Hepatocyte (in vitro differentiated cells): ENCODE measurements around the gene SDC4. TPM values are rescaled to one million over a fixed set of nuclear protein-coding genes. Genes with fewer than 3 reads are reported as not detected.

Experiments
- DNase-seq: peaks from one replicate; pipeline ENCODE4 v3.0.0-alpha.2; 2016; ENCODE audit warnings: low spot score
- H2AFZ ChIP-seq: fragments of 200-600 bp; sonication (generic); 2 replicates; pipeline ENCODE4 v1.6.0; 2016; ENCODE audit warnings: antibody characterized with exemption, mild to moderate bottlenecking
- H3K27ac ChIP-seq: fragments of 200-600 bp; sonication (generic); 2 replicates; pipeline ENCODE4 v1.5.1; 2016; ENCODE audit warnings: mild to moderate bottlenecking
- H3K27me3 ChIP-seq: fragments of 200-600 bp; sonication (generic); 2 replicates; pipeline ENCODE4 v1.6.1; 2016
- H3K36me3 ChIP-seq: fragments of 200-600 bp; sonication (generic); replicated peaks from 2 replicates; pipeline ENCODE4 v1.5.1; 2016; ENCODE audit warnings: low read depth; ENCODE audit not compliant: insufficient read depth
- H3K4me1 ChIP-seq: fragments of 200-600 bp; sonication (generic); 2 replicates; pipeline ENCODE4 v1.5.1; 2016; ENCODE audit warnings: mild to moderate bottlenecking, moderate library complexity; ENCODE audit not compliant: insufficient read depth
- H3K4me2 ChIP-seq: fragments of 200-600 bp; sonication (generic); 2 replicates; pipeline ENCODE4 v1.6.0; 2016
- H3K4me3 ChIP-seq: fragments of 200-600 bp; sonication (generic); 2 replicates; pipeline ENCODE4 v1.5.1; 2016; ENCODE audit warnings: mild to moderate bottlenecking
- H3K79me2 ChIP-seq: fragments of 200-600 bp; sonication (generic); 2 replicates; pipeline ENCODE4 v1.6.0; 2017; ENCODE audit warnings: mild to moderate bottlenecking
- H3K9me2 ChIP-seq: fragments of 200-600 bp; sonication (generic); replicated peaks from 2 replicates; pipeline ENCODE4 v1.6.0; 2017; ENCODE audit warnings: mild to moderate bottlenecking; ENCODE audit not compliant: insufficient read depth
- H3K9me3 ChIP-seq: fragments of 200-600 bp; sonication (generic); 2 replicates; pipeline ENCODE4 v1.5.1; 2016; ENCODE audit warnings: low read depth, mild to moderate bottlenecking
- H4K20me1 ChIP-seq: fragments of 200-600 bp; sonication (generic); 2 replicates; pipeline ENCODE4 v1.6.0; 2016; ENCODE audit warnings: mild to moderate bottlenecking; ENCODE audit not compliant: insufficient read depth, poor library complexity, severe bottlenecking
- CTCF ChIP-seq: fragments of 200-600 bp; sonication (generic); IDR thresholded peaks from 2 replicates; pipeline ENCODE4 v1.5.1; 2016; ENCODE audit warnings: antibody characterized with exemption, mild to moderate bottlenecking; ENCODE audit not compliant: poor library complexity
- EZH2 ChIP-seq: fragments of 200-600 bp; sonication (generic); IDR thresholded peaks from 2 replicates; pipeline ENCODE4 v1.6.1; 2016; ENCODE audit warnings: antibody characterized with exemption, mild to moderate bottlenecking, borderline replicate concordance
- EZH2phosphoT487 ChIP-seq: fragments of 200-600 bp; sonication (generic); IDR thresholded peaks from one replicate; pipeline ENCODE4 v1.6.1; 2018; ENCODE audit warnings: antibody characterized with exemption, mild to moderate bottlenecking, low read depth, moderate library complexity; ENCODE audit not compliant: unreplicated experiment, severe bottlenecking
- WGBS: methylation state at CpG from one replicate; pipeline ENCODE4 v1.1.6; 2016; ENCODE audit warnings: low lambda C conversion rate; ENCODE audit errors: missing lambda C conversion rate; 5-methylcytosine and 5-hydroxymethylcytosine counted together
- polyA plus RNA-seq: library from polyadenylated mRNA; unstranded; fragments of >200 nt; fragmentation: Nextera tagmentation; extraction: Ambion mirVana; gene quantifications from 2 replicates; pipeline ENCODE4 v1.2.1, GENCODE V29; 2016
- total RNA-seq: library from RNA; depleted of rRNA; stranded (reverse); fragments of >200 nt; gene quantifications from 2 replicates; pipeline ENCODE4 v1.2.3, GENCODE V29; 2014

The SDC4 gene
- total and polyA plus RNA-seq, 2 experiments from 2014 or later: 178 to 191 TPM

DNA sequence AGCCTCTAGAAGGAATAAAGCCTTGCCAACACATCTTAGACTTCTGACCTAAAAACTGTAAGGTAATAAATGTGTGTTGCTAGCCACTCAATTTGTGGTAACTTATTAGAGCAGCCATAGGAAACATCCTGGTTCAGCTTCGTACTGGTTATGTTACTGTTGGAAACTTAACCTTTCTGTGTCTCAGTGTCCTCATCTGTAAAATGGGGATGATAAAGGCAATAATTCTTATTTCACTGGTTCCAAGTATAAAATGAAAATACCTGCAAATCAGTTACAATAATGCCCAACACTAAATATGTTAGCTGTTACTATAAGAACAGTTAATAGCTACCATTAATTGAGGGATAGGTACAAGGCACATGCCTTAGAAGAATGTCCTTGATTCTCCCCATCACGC, 55.9 kb downstream of the SDC4 start:
- no peaks in the 10 kb centered on the region for H3K9me2 ChIP-seq

GRCh38 chr20:45291526-45291925, 56.7 kb downstream of the SDC4 start:
- DNase-seq: no peak
- Histone ChIP-seq H3K4me1 (no peaks in the 10 kb centered on the region), H3K4me3 (no peak overlapping the region), H3K27me3 (peaks cover 14% of the 10 kb centered on the region), H3K4me2 (no peak overlapping the region), H3K9me2 (no peaks in the 10 kb centered on the region), H2AFZ (no peak overlapping the region), H3K36me3 (no peaks in the 10 kb centered on the region), H3K9me3 (no peaks in the 10 kb centered on the region), H4K20me1 (no peaks in the 10 kb centered on the region), H3K27ac (no peak overlapping the region), H3K79me2 (no peaks in the 10 kb centered on the region)
- 88% methylated on average over 9 of the region's 9 CpGs for WGBS
- no peak for TF ChIP-seq EZH2phosphoT487
- TF ChIP-seq EZH2: no peak
- no peak for TF ChIP-seq CTCF

More for the DNA sequence above, 55.9 kb downstream of the SDC4 start:
- H4K20me1 ChIP-seq: no peaks in the 10 kb centered on the region
- DNase-seq: no peak
- no peaks in the 10 kb centered on the region for H3K36me3 ChIP-seq
- H3K4me3 ChIP-seq: no peak overlapping the region
- no peak overlapping the region for H3K27ac ChIP-seq
- H3K4me1 ChIP-seq: no peaks in the 10 kb centered on the region
- H3K4me2 ChIP-seq: no peak overlapping the region
- H3K27me3 ChIP-seq: peaks cover 14% of the 10 kb centered on the region
- peak overlapping the region; percentile 92 for H2AFZ ChIP-seq
- H3K9me3 ChIP-seq: no peaks in the 10 kb centered on the region
- TF ChIP-seq EZH2 (no peak), CTCF (no peak), EZH2phosphoT487 (no peak)
- 97% methylated on average over 2 of the region's 2 CpGs for WGBS
- H3K79me2 ChIP-seq: no peaks in the 10 kb centered on the region

GRCh38 chr20:45290677-45291355, 57.4 kb downstream of the SDC4 start:
- no peak overlapping the region for H3K4me2 ChIP-seq
- WGBS: 23% methylated on average over 8 of the region's 8 CpGs

More at GRCh38 chr20:45290677-45291355, 57.4 kb downstream of the SDC4 start:
- Histone ChIP-seq H2AFZ (no peak overlapping the region), H3K27ac (no peak overlapping the region), H3K36me3 (no peaks in the 10 kb centered on the region), H3K4me3 (no peak overlapping the region), H3K27me3 (peaks cover 14% of the 10 kb centered on the region), H3K79me2 (no peaks in the 10 kb centered on the region), H4K20me1 (no peaks in the 10 kb centered on the region), H3K4me1 (no peaks in the 10 kb centered on the region), H3K9me3 (no peaks in the 10 kb centered on the region), H3K9me2 (no peaks in the 10 kb centered on the region)
- DNase-seq: peak; percentile 84
- TF ChIP-seq EZH2phosphoT487: no peak
- peak; percentile 92 for TF ChIP-seq CTCF
